ENCODE measurements around the gene MEG3.

Gene MEG3

GRCh38 chr14:100906420-100906819 lies 80.5 kb downstream of the MEG3 start:
- TF ChIP-seq CTCF (IDR thresholded peaks at IDR 0.05; ENCODE audit: insufficient read depth, low read length, poor library complexity, severe bottlenecking): peak; percentile 9
- Histone ChIP-seq H3K36me3 (ENCODE audit: control insufficient read depth, insufficient read depth, low read length) (no peaks in the 10 kb centered on the region), H3K27me3 (replicated peaks; ENCODE audit: control insufficient read depth, insufficient read depth, low read length) (no peaks in the 10 kb centered on the region), H3K4me3 (replicated peaks; ENCODE audit: low read depth, low read length) (no peak overlapping the region)
- no peak for DNase-seq (ENCODE audit: extremely low read depth, insufficient read length)

GRCh38 chr14:100907240-100907639 lies 81.3 kb downstream of the MEG3 start:
- DNase-seq (ENCODE audit: extremely low read depth, insufficient read length): no peak
- Histone ChIP-seq H3K4me3 (replicated peaks; ENCODE audit: low read depth, low read length) (no peak overlapping the region), H3K27me3 (replicated peaks; ENCODE audit: control insufficient read depth, insufficient read depth, low read length) (no peaks in the 10 kb centered on the region), H3K36me3 (ENCODE audit: control insufficient read depth, insufficient read depth, low read length) (no peaks in the 10 kb centered on the region)
- TF ChIP-seq CTCF (IDR thresholded peaks at IDR 0.05; ENCODE audit: insufficient read depth, low read length, poor library complexity, severe bottlenecking): no peak

- no peak for TF ChIP-seq CTCF (IDR thresholded peaks at IDR 0.05; ENCODE audit: insufficient read depth, low read length, poor library complexity, severe bottlenecking)
- Histone ChIP-seq H3K36me3 (ENCODE audit: control insufficient read depth, insufficient read depth, low read length) (no peaks in the 10 kb centered on the region), H3K4me3 (replicated peaks; ENCODE audit: low read depth, low read length) (no peak overlapping the region), H3K27me3 (replicated peaks; ENCODE audit: control insufficient read depth, insufficient read depth, low read length) (no peaks in the 10 kb centered on the region)
- DNase-seq (ENCODE audit: extremely low read depth, insufficient read length): no peak
Measured at GRCh38 chr14:100909439-100909838, 83.5 kb downstream of the MEG3 start.

All from GM06990 (cell line).